ENCODE results near the gene PLA2G12B.

GRCh38 chr10:72889391-72889831 lies 65.2 kb downstream of the PLA2G12B start:
- no peak for TF ChIP-seq CTCF (conservative IDR thresholded peaks at IDR 0.05; ENCODE audit: low read depth, low read length)
- TF ChIP-seq EZH2phosphoT487 (IDR thresholded peaks at IDR 0.05; ENCODE audit: borderline replicate concordance, low read length), result no peak

All from PC-3 (cell line).